Measurements from ENCODE around the gene NUDT13.

DNA sequence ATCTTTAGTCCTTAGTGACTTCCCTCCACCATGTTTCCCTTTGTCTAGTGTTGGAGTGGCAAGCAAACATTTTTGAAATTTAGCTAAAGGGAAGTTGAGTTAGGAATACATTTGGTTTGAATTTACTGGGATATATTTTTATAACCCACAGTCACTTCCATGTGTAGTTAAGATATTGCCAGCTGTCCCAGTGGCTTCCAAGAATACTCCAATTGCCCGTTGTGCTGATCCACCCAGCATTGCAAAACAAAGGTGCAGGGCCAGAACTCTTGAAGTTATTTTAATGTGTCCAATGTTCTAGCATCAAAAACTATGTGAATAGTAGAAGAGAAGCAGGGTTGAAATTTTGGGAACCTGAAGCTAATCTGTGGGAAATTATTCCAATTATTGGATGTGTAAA lies 11.1 kb upstream of the NUDT13 start:
- TF ChIP-seq, protein P1, sequence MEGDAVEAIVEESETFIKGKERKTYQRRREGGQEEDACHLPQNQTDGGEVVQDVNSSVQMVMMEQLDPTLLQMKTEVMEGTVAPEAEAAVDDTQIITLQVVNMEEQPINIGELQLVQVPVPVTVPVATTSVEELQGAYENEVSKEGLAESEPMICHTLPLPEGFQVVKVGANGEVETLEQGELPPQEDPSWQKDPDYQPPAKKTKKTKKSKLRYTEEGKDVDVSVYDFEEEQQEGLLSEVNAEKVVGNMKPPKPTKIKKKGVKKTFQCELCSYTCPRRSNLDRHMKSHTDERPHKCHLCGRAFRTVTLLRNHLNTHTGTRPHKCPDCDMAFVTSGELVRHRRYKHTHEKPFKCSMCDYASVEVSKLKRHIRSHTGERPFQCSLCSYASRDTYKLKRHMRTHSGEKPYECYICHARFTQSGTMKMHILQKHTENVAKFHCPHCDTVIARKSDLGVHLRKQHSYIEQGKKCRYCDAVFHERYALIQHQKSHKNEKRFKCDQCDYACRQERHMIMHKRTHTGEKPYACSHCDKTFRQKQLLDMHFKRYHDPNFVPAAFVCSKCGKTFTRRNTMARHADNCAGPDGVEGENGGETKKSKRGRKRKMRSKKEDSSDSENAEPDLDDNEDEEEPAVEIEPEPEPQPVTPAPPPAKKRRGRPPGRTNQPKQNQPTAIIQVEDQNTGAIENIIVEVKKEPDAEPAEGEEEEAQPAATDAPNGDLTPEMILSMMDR (IDR thresholded peaks at IDR 0.05; ENCODE audit: borderline replicate concordance, extremely low read depth, low read length, poor library complexity, severe bottlenecking), result no peak
- TF ChIP-seq EZH2 (IDR thresholded peaks at IDR 0.05; ENCODE audit: borderline replicate concordance, low read depth, low read length, severe bottlenecking), result no peak
